ENCODE results near the gene MNAT1.

DNA sequence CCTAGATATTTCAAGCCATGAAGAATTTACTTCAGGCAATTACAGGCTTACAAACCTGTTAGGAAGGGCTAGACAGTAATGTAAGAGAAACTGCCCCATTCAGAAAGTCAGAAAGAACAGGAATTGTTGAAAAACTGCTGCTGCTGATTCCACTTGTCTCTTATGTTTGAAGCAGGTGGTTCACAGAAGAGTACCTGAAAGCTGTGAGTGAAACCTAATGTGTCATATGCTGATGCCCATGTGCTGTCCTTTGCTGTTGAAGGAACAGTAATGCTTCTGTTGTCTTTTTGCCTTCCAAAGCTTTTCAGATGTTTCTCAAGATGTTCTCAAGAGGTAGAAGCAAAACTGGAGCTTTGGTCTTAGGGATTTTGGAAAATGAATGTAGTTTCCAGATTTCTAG is 39.0 kb downstream of the MNAT1 start:
- no peak for TF ChIP-seq POLR2AphosphoS5 (IDR thresholded peaks at IDR 0.05)
- TF ChIP-seq CTCF (IDR thresholded peaks at IDR 0.05; ENCODE audit: poor library complexity, severe bottlenecking): no peak
- TF ChIP-seq EZH2 (IDR thresholded peaks at IDR 0.05; ENCODE audit: borderline replicate concordance, insufficient read depth, low read length, poor library complexity, severe bottlenecking): no peak
- TF ChIP-seq EP300 (conservative IDR thresholded peaks at IDR 0.05; ENCODE audit: poor library complexity, severe bottlenecking): no peak
- TF ChIP-seq REST (IDR thresholded peaks at IDR 0.05; ENCODE audit: borderline replicate concordance): no peak
- TF ChIP-seq RAD21 (conservative IDR thresholded peaks at IDR 0.05): no peak
- no peak for TF ChIP-seq MXI1 (conservative IDR thresholded peaks at IDR 0.05; ENCODE audit: poor library complexity, severe bottlenecking)
- no peak for TF ChIP-seq SMC3 (conservative IDR thresholded peaks at IDR 0.05; ENCODE audit: poor library complexity)
